GM23248 (cell line): Measurements from ENCODE around the gene REC8.

Source experiments
- EZH2 ChIP-seq: fragments of 200-600 bp; sonication (generic); IDR thresholded peaks from 2 replicates; pipeline ENCODE4 v1.6.1; 2018; ENCODE audit warnings: antibody characterized with exemption, mild to moderate bottlenecking; ENCODE audit not compliant: insufficient read depth, poor library complexity, severe bottlenecking
- EZH2phosphoT487 ChIP-seq: fragments of 200-600 bp; sonication (generic); IDR thresholded peaks from 2 replicates; pipeline ENCODE4 v1.6.1; 2018; ENCODE audit warnings: antibody characterized with exemption, moderate library complexity, mild to moderate bottlenecking, low read depth; ENCODE audit not compliant: insufficient read depth

- TF ChIP-seq EZH2phosphoT487 (no peak), EZH2 (no peak)
Observed at GRCh38 chr14:24172871-24173281, 996 bp downstream of the REC8 start.
